ENCODE data around the gene TMEM179B.

GRCh38 chr11:62786318-62787004 is 741 bp upstream of the TMEM179B start:
- TF ChIP-seq CTCF (IDR thresholded peaks at IDR 0.05 in 4 of 5, conservative IDR thresholded peaks at IDR 0.05 in 1 of 5) (peak; percentile 93 to 98 (median 97)), POLR2A (IDR thresholded peaks at IDR 0.05) (no peak)

Measured in gastrocnemius medialis (tissue), 4 donors.